HTR-8/SVneo (cell line): ENCODE data around the gene ZDHHC8.

ENCODE experiments used
- DNase-seq: peaks from one replicate; pipeline ENCODE4 v3.0.0; 2011; ENCODE audit warnings: low spot score, mixed read lengths; ENCODE audit not compliant: insufficient read length
- FAIRE-seq: peaks from 2 replicates; lab custom pipeline; 2011; peaks lifted over from hg19 to GRCh38; lab: Jason Lieb, UNC

ZDHHC8 gene

DNA sequence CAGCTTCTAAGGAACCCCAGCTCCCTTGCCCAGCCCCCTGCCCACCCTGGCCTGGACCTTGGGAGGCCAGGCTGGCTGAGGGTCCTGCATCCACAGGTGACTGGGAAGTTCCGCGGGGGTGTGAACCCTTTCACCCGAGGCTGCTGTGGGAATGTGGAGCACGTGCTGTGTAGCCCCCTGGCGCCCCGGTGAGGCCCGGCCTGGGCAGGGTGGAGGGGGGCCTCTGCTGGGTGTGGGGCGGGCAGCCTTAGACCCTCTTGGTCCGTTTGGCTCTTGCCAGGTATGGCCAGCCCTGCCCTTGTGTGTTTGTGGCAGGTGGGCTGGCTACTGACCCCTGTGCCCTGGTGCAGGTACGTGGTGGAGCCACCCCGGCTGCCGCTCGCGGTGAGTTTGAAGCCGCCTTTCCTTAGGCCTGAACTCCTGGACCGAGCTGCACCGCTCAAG is 8.9 kb downstream of the ZDHHC8 start:
- no peak for FAIRE-seq
- no peak for DNase-seq

DNA sequence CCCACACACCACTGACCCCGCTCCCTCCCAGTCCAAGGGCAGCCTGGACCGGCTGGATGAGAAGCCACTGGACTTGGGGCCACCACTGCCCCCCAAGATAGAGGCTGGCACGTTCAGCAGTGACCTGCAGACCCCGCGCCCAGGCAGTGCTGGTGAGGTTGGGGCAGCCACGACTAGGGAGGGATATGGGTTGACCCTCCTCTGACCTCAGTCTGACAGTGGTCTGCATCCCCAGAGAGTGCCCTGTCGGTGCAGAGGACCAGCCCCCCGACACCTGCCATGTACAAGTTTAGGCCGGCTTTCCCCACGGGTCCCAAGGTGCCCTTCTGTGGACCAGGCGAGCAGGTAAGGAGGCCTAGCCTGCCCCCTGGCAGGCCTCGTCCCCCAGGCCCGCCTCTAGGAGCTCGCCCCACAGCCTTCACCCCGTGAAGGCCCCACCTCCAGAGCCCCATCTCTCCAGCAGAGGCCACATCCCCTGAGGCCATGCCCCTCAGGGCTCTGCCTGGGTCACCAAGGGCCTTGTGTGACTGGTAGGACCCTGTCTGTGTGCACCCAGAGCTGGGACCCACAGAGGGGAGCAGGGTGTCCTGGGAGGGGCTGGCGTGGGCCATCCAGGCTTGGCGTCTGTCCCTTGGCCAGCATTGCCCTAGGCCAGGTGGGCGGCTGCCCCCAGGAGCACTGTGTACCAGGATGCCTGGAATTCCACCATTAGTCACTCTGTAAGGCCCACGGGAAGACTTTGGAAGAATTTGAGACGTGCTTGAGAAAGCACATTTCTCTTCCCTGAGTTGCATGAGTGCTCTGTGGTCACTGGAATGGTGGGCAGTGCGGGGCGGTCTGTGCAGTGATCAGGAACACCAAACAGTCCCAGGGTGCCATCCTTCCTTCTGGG is 9.8 kb downstream of the ZDHHC8 start:
- DNase-seq (peak; percentile 38), FAIRE-seq (peak; percentile 88)

DNA sequence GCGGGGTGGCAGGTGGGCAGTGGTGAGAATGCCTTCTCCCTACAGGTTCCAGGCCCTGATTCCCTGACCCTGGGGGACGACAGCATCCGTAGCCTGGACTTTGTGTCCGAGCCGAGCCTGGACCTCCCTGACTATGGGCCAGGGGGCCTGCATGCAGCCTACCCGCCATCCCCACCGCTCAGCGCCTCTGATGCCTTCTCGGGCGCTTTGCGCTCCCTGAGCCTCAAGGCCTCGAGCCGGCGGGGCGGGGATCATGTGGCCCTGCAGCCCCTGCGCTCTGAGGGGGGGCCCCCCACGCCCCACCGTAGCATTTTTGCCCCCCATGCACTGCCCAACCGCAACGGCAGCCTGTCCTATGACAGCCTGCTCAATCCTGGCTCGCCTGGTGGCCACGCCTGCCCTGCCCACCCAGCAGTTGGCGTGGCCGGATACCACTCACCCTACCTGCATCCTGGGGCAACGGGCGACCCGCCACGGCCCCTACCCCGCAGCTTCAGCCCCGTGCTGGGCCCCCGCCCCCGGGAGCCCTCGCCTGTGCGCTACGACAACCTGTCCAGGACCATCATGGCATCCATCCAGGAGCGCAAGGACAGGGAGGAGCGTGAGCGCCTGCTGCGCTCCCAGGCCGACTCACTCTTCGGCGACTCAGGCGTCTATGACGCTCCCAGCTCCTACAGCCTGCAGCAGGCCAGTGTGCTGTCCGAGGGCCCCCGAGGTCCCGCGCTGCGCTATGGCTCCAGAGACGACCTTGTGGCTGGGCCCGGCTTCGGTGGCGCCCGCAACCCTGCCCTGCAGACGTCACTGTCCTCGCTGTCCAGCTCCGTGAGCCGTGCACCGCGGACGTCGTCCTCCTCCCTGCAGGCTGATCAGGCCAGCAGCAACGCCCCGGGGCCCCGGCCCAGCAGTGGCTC is 11.4 kb downstream of the ZDHHC8 start:
- DNase-seq (no peak), FAIRE-seq (no peak)

DNA sequence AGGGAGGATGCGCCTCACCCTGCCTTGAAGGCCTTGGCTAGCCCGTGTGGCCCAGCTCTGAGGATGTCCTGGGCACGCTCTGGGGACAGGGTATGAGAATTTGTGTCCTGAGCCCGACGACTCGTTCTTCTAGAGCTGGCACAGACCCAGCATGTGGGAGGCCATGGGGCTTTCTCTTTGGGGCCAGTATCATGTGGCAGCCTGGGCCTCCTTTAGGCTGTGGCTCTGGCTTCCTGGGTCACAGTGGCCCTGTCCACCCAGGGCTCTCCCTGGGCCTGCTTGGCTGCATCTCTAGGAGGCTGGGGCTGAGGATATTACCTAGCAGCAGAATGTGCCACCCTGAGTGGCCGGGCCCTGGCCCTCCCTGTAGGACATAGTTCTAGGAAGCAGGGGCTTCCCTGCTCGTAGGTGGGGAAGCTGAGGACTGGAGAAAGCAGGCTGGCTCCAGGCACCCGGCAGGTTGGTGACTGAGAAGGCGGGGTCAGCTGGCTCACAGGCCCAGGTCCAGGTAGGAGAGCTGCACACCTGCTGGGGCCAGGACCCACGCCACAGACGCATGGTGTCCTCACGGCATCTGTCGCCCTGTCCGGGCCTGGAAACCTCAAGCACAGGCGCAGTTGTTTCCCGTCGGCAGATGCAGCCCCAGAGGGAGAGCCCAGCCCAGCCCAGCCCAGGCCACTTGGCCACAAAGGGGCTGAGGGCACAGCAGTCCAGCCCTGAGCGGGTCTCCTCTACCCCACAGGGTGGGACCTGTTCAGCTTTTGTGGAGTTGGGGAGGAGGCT is 12.5 kb downstream of the ZDHHC8 start:
- no peak for DNase-seq
- FAIRE-seq, result peak; percentile 55

DNA sequence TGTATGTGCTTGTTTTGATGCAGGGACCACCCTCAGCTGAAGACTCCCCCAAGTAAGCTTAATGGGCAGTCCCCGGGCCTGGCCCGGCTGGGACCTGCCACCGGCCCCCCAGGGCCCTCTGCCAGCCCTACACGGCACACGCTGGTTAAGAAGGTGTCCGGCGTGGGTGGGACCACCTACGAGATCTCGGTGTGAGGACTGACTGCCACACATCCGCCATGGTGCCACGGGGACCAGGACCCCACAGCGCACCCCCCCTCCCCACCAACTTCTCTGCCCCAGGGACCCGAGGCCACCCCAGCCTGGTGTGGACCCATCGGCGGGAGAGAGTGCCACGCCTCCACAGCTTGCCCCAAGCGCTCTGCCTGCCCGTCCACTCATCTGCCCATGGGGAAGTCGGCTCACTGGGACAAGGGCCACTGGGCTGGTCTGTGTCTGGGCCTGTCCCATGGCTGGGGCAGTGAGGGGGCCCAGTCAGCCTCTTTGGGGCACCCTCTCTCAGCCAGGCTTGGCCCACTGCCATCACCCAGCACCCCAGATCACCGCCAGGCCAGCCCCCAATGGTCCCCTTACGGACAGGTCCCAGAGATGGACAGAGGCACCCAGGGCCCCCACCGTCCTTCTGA is 13.7 kb downstream of the ZDHHC8 start:
- FAIRE-seq (no peak), DNase-seq (no peak)

DNA sequence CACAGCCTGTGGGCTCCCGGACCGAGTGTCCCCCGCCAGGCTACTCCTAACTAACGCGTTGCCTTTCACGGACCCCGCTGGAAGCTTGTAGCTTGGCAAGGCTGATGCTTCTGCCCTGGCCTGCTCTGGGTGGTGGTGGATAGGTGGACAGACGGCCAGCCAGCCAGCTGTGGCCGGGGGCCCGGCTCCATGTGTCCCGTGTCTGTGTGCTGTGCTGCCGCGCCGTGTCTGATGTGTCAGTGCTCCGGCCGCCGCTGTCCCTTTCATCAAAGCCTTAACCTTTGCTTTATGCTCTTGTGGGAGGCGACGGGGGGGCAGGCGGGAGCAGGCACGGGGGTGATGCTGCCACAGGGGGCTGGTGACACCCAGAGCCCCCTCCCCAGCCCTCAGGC is 14.2 kb downstream of the ZDHHC8 start:
- FAIRE-seq, result no peak
- no peak for DNase-seq

DNA sequence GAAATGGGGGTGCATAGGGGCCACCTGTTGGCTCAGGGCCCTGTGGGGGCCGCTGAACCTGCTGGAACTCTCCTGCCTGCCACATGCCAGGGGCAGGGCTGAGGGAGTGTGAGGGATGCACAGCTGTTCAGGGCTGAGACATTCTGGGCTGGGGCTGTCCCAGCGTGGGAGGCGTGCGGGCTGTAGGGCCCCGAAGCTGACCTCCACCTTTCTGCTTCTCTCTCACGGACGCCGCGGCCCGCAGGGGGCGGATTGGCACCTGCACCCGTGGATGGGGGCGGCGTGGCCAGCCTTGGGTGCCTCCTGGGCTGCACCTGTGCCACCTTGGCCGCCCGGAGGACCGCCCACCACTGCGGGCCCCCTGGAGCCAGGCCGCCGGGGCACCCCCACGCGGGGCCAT is 15.2 kb downstream of the ZDHHC8 start:
- FAIRE-seq (no peak), DNase-seq (no peak)

DNA sequence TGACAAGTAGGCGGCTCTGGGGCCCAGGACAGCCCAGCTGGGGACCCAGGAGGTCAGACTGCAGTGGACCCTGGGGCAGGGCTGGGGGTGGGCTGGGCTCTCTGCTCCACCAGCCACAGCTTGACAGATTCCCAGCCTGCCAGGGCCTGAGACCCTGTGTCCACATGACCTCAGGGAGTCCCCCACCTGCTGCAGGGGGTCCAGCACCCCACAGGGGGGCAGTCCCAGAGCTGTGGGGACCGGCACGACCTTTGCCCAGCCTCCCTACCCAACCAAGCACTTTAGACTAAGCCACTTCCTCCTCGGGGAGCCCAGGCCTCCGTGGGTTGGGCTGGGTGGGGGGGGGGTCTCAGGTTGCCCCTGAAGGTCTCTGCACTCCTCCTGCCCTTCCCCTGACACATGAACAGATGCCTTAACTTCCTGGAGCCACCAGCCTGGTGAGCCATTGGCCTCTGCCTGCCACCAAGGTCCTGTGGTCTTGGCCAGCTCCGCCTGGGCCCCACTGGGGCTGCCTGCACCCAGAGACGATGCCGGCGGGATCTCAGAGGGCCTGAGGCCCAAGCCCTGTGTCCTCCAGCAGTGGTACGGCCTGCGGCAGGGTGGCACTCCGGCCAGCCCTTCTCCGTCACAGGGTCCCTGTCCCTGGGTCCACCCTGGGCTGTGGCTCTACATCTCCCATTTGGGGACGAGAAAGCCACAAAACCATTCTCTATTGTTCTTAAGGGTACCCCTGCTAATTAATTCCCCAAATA is 15.8 kb downstream of the ZDHHC8 start:
- FAIRE-seq (no peak), DNase-seq (no peak)

DNA sequence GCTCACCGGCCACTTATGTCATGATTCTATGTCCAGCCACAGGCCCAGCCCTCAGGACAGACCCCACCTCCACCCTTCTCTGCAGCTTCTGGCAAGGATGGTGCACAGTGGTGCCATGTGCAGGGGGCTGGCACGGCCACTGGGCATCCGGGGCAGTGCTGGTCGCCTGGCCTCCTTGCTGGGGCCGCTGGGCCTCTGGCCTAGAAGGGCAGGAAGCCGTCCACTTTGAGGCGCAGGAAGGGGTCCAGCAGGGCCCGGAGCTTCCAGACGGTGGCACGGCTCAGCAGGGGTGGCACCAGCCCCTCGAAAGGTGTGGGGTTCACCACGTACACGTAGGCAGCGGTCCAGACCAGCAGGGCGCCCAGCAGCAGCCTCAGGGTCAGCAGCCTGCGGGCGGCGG is 16.8 kb downstream of the ZDHHC8 start:
- FAIRE-seq (no peak), DNase-seq (no peak)

DNA sequence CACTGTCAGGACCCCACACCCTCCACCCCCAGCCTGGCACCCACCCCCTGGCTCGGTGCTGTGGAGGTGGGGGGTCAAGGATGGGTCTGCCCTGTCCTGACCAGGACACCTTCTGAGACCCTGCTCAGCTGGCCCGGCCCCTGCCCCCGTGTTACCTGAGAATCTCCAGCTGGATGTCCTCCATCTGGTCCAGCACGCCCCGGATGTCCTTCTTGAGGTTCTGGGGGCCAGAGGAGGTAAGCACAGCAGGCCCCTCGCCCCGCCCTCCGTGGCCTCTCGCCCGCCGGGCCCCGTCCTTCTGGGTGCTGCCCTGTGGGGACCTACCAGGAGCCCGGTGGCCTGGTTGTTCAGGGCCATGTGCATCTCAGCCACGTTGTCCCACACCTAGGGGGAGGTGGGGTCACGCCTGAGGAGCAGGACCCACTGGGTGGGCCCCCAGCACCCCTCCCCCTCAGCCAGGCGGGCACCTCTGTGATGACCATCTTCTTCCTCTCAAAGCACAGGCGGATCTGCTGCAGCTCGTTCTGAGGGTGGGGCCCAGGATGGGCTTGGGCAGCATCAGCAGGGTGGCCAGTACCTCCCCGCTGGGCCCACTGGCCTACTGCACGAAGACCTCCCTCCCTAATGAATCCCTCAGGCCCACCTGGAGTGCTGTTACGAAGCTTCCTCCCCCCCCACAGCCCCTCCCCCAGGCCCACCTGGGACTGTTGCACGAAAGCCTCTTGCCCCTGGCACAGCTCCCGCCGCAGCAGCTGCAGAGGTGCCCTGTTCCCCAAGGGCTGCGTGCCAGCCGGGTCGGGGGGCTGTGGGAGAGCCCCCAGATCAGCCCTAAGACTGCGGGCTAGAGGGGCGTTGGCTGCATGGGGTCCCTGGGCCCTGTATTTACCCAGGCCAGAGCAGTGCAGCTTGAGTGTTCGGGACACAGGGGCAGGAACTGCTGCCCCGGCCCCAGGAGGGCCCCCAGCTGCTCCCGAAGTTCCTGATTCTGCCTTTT is 17.9 kb downstream of the ZDHHC8 start:
- DNase-seq (no peak), FAIRE-seq (no peak)

DNA sequence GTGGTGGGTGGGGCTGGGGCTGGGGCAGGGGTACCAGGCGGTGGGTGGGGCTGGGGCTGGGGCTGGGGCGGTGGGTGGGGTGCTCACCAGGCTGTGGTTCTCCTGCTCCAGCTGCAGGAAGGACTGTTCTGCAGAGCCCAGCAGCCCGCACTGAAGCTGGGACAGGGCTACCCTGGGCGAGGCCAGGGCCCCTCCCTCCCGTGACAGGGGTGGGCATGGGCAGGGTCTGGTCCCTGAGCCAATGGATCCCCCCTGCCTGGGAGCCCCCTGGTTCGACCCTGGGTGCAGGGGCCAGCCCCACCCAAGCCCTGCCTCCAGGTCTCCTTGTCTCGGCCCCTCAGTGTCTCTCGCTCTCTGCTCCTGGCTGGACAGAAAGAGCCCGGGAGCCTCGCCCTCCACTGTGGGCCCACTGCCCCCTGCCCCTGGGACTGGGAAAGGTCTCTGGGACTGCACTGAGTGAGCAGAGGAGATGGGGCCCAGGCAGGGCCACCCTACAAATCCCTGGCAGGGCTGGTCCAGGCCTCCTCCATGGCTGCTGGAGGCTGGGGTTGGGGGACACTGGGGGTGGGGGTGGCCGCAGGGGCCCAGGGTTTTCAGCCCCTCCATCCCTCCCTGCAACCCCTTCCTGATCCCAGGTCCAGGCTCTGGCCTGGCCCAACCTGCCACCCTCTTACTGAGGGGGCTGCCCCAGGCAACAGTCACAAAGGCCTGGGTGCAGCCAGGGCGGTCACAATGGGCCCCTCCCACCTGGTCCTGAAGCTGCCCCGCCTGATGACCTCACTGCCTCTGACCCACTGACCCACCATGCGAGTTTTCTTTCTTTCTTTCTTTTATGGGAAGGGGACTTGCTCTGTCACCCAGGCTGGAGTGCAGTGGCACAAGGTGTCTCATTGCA is 19.0 kb downstream of the ZDHHC8 start, which contains the start of gene CCDC188:
Gene CCDC188, minus strand, starts transcription at position 675 of the 895 bp plus-strand sequence. Its CDS starts 69 bp downstream, at position 606.
- FAIRE-seq, result no peak

DNA sequence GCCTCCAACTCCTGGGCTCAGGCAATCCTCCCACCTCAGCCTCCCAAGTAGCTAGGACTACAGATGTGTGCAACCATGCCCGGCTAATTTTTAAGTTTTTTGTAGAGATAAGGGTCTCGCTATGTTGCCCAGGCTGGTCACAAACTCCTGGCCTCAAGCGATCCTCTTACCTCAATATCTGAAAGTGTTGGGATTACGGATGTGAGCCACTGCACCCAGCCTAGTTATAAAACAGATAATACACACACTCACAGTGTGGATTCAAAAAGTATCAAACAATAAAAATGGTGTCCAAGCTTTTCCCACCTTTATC is 19.6 kb downstream of the ZDHHC8 start:
- FAIRE-seq, result no peak
- DNase-seq, result no peak

More for the DNA sequence above, 19.0 kb downstream of the ZDHHC8 start, which contains the start of gene CCDC188:
- no peak for DNase-seq

DNA sequence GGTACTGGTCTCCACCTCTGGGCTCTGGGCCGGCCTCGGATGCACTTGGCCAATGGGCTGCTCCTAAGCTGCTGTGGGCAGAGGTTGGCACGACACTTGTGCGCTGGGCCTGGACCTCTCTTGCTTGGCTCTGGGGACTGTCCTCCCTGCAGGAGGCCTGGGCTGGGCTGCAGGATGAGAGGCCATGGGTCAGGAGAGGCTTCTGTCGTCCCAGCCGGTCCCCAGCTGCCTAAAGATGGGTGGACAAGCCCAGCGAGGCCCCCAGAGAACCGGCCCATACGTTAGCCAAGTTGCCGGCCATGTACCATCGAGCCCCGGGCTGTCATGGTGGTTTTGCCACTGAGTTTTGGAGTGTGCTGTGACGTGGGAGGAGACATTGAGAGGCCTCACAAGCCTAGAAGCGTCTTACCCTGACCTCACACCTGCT is 20.9 kb downstream of the ZDHHC8 start:
- FAIRE-seq (no peak), DNase-seq (no peak)

DNA sequence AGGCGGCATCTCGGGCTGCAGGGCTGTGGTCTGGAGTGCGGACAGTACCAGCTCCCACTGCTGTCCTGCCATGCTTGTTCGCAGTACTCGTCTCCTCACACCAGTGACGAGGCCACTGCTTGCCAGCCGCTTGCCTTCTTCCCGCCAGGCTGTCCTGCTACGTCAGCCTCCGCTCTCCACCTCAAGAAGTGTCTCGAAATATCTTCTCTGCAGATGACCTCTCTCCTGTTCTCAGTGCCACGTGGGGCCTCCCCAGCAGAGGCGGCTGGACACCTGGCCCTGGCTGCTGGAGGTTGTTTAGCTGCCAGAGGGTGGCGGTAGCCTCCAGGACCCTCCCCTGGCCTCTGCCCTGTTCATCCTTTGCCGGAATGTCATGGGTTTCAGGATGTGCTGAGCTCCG is 22.3 kb downstream of the ZDHHC8 start:
- no peak for DNase-seq
- no peak for FAIRE-seq

DNA sequence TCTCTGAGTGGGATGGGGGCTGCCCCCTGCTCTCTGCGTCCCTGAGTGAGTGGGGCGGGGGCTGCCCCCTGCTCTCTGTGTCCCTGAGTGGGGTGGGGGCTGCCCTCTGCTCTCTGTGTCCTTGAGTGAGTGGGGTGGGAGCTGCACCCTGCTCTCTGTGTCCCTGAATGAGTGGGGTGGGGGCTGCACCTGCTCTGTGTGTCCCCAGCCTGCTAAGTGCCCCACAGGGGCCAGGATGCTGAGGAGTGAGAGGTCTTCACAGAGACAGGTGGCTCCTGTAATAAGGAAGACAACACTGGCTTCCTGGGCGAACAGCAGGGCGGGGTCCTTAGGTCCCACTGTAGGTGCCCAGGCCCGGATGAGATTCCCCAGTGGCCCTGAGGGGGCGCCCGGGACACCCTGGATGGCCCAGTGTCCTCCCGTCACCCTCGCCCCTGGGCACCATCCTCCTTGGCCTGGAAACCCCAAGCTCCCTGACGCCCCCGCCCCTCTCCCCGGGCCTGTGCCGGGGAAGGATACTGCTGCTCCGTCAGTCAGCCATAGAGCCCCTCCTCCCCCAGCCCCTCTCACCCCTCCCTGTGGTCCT is 23.1 kb downstream of the ZDHHC8 start:
- DNase-seq (no peak), FAIRE-seq (no peak)

DNA sequence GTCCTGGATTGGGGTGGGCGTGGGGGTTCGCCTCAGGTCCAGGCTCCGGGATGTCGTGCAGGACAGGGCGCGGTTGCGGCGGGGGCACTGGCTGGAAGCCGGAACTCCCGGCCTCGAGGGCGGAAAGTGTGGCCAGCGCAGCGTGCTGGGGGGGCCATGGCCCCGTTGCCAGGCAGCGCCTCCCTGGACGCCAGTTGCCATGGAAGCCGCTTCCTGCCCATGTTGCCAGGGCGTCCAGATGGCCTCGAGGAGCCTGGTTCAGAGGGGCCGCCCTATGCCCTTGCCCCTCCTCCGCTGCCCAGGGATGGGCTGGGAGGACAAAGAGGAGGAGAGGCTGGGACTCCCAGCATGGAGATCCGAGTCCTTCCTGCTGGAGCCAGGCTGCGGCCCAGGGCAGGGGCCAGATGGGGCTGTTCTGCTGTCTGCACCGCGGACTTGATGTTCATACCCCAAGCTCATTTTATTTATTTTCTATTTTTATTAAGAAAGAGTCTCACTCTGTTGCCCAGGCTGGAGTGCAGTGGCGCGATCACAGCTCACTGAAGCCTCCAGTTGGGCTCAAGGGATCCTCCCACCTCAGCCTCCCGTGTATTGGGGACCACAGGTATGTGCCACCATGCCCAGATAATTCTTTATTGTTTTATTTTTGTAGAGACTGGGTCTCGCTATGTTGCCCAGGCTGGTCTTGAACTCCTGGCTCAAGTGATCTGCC is 23.9 kb downstream of the ZDHHC8 start:
- no peak for FAIRE-seq
- DNase-seq, result no peak
